Tibial nerve (tissue), 4 donors: ENCODE results near the gene RNF225.
"Not testable (repeated sequence)": the region's sequence is repeated elsewhere in the genome, so short reads cannot be mapped to it uniquely, and the experiment has no call there.

Experiments used
- CTCF ChIP-seq, 5 experiments: fragments of 200-600 bp in 3 of 5; fragments of 450-650 bp in 2 of 5; sonication (generic) in 3 of 5; IDR thresholded peaks; one replicate each; pipeline ENCODE4 v1.5.1; 2016 to 2019; ENCODE audit warnings: antibody characterized with exemption in 5 of 5, mild to moderate bottlenecking in 3 of 5, moderate library complexity in 2 of 5
- EP300 ChIP-seq, 2 donors: sonication (generic); formaldehyde crosslinking; IDR thresholded peaks; one replicate each; pipeline ENCODE4 v1.6.1; 2017; ENCODE audit warnings: antibody characterized with exemption in 2 of 2, mild to moderate bottlenecking in 1 of 2
- POLR2A ChIP-seq, 2 donors: fragments of 450-650 bp; IDR thresholded peaks; one replicate each; pipeline ENCODE4 v1.6.1; 2017; ENCODE audit warnings: antibody characterized with exemption in 2 of 2, mild to moderate bottlenecking in 2 of 2, moderate library complexity in 2 of 2

- not testable (repeated sequence) for TF ChIP-seq CTCF, POLR2A, EP300 (IDR thresholded peaks at IDR 0.05)
Observed at GRCh38 chr19:58442986-58443385, 47.5 kb downstream of the RNF225 start.
